GM23338 (cell line): Measurements from ENCODE around the gene GCKR. TPM values are rescaled to one million over a fixed set of nuclear protein-coding genes. Genes with fewer than 3 reads are reported as not detected.

Experiments
- ATAC-seq: fragments of 200-7000 bp; cut with Tn5 transposase; 3 replicates; pipeline ENCODE4 v1.9.1; 2020
- DNase-seq: peaks from one replicate; pipeline ENCODE4 v3.0.0-alpha.2; 2015; ENCODE audit warnings: low spot score
- H2AFZ ChIP-seq: fragments of 200-600 bp; sonication (generic); 2 replicates; pipeline ENCODE4 v1.8.0; 2016; ENCODE audit warnings: antibody characterized with exemption, mild to moderate bottlenecking, moderate library complexity
- H3F3A ChIP-seq: fragments of 200-600 bp; sonication (generic); replicated peaks from 2 replicates; pipeline ENCODE4 v1.8.0; 2017; ENCODE audit warnings: antibody characterized with exemption, mixed run types, low read depth
- H3K27ac ChIP-seq: fragments of 200-600 bp; sonication (generic); 2 replicates; pipeline ENCODE4 v1.6.1; 2016; ENCODE audit warnings: low read depth
- H3K27me3 ChIP-seq: fragments of 200-600 bp; sonication (generic); 2 replicates; pipeline ENCODE4 v1.8.0; 2016; ENCODE audit warnings: mild to moderate bottlenecking, mixed run types, moderate library complexity; ENCODE audit not compliant: insufficient read depth
- H3K36me3 ChIP-seq: fragments of 200-600 bp; sonication (generic); 2 replicates; pipeline ENCODE4 v1.8.0; 2016; ENCODE audit warnings: mild to moderate bottlenecking; ENCODE audit not compliant: insufficient read depth
- H3K4me1 ChIP-seq: fragments of 200-600 bp; sonication (generic); 2 replicates; pipeline ENCODE4 v1.8.0; 2016; ENCODE audit warnings: mild to moderate bottlenecking, moderate library complexity; ENCODE audit not compliant: insufficient read depth
- H3K4me2 ChIP-seq: fragments of 200-600 bp; sonication (generic); 2 replicates; pipeline ENCODE4 v1.7.1; 2017; ENCODE audit warnings: mixed run types
- H3K4me3 ChIP-seq: fragments of 200-600 bp; sonication (generic); 2 replicates; pipeline ENCODE4 v1.6.1; 2016; ENCODE audit warnings: mixed run types
- H3K79me2 ChIP-seq: fragments of 200-600 bp; sonication (generic); replicated peaks from 2 replicates; pipeline ENCODE4 v1.8.0; 2017; ENCODE audit warnings: mild to moderate bottlenecking; ENCODE audit not compliant: insufficient read depth
- H3K9me2 ChIP-seq: fragments of 200-600 bp; sonication (generic); 2 replicates; pipeline ENCODE4 v1.8.0; 2017; ENCODE audit not compliant: insufficient read depth
- H4K20me1 ChIP-seq: fragments of 200-600 bp; sonication (generic); replicated peaks from 2 replicates; pipeline ENCODE4 v1.8.0; 2017; ENCODE audit warnings: mild to moderate bottlenecking; ENCODE audit not compliant: insufficient read depth
- H3K27ac Mint-ChIP-seq: 2 replicates; pipeline ENCODE4 v1.8.0; 2020; ENCODE audit warnings: inconsistent platforms, mild to moderate bottlenecking, moderate library complexity, mixed read lengths
- H3K27me3 Mint-ChIP-seq: 3 replicates; pipeline ENCODE4 v1.8.0; 2022; ENCODE audit warnings: low read depth, mild to moderate bottlenecking, moderate library complexity, mixed read lengths, inconsistent platforms; ENCODE audit not compliant: insufficient read depth, poor library complexity
- H3K36me3 Mint-ChIP-seq: 3 replicates; pipeline ENCODE4 v1.8.0; 2021; ENCODE audit warnings: low read depth, mild to moderate bottlenecking, inconsistent platforms, moderate library complexity, mixed read lengths
- H3K4me1 Mint-ChIP-seq: 3 replicates; pipeline ENCODE4 v1.8.0; 2020; ENCODE audit warnings: mild to moderate bottlenecking, inconsistent platforms, mixed read lengths
- H3K4me3 Mint-ChIP-seq: 3 replicates; pipeline ENCODE4 v1.8.0; 2021; ENCODE audit warnings: moderate library complexity, mild to moderate bottlenecking, inconsistent platforms, mixed read lengths
- H3K9me3 Mint-ChIP-seq: 3 replicates; pipeline ENCODE4 v1.8.0; 2020; ENCODE audit warnings: moderate library complexity, mild to moderate bottlenecking, inconsistent platforms, mixed read lengths
- CREB1 ChIP-seq: fragments of 250-450 bp; sonication (Bioruptor Pico); IDR thresholded peaks from 2 replicates; pipeline ENCODE4 v1.5.0; 2020; ENCODE audit warnings: low read depth, mild to moderate bottlenecking, moderate library complexity
- CTCF ChIP-seq, 2 experiments: fragments of 200-600 bp in 1 of 2; sonication (generic) in 1 of 2; conservative IDR thresholded peaks; 2 replicates each; pipeline versions ENCODE4 v1.5.1 to v1.6.1; 2016 to 2017; ENCODE audit warnings: antibody characterized with exemption in 2 of 2, low read depth in 2 of 2, mild to moderate bottlenecking in 2 of 2, moderate library complexity in 1 of 2
- EZH2 ChIP-seq: fragments of 200-600 bp; sonication (generic); IDR thresholded peaks from one replicate; pipeline ENCODE4 v1.8.0; 2017; ENCODE audit warnings: antibody characterized with exemption, mild to moderate bottlenecking, low read depth; ENCODE audit not compliant: unreplicated experiment
- POLR2AphosphoS5 ChIP-seq: IDR thresholded peaks from 2 replicates; pipeline ENCODE4 v1.6.1; 2016; ENCODE audit warnings: antibody characterized with exemption, low read depth
- REST ChIP-seq: IDR thresholded peaks from one replicate; pipeline ENCODE4 v1.6.1; 2018; ENCODE audit warnings: antibody characterized with exemption; ENCODE audit not compliant: unreplicated experiment
- STAT1 ChIP-seq: IDR thresholded peaks from one replicate; pipeline ENCODE4 v1.6.1; 2016; ENCODE audit warnings: antibody characterized with exemption; ENCODE audit not compliant: unreplicated experiment
- polyA plus RNA-seq: library from polyadenylated mRNA; unstranded; fragments of >200 nt; fragmentation: Nextera tagmentation; extraction: Ambion mirVana; gene quantifications from 2 replicates; pipeline ENCODE4 v1.2.1, GENCODE V29; 2016
- total RNA-seq: library from RNA; depleted of rRNA; stranded (reverse); fragments of >200 nt; shearing (Covaris generic); gene quantifications from 2 replicates; pipeline ENCODE4 v1.2.3, GENCODE V29; 2014

Gene GCKR
- total and polyA plus RNA-seq, 2 experiments from 2014 or later: not detected

- H3K79me2 ChIP-seq: no peaks in the 10 kb centered on the region
- ATAC-seq: peak; percentile 5
- Mint-ChIP-seq H3K4me3 (peak overlapping the region; percentile 76), H3K27ac (no peak overlapping the region), H3K27me3 (peaks cover 21% of the 10 kb centered on the region), H3K36me3 (no peaks in the 10 kb centered on the region; the same call in 2 of the 3 replicates), H3K9me3 (no peaks in the 10 kb centered on the region; the same call in 2 of the 3 replicates), H3K4me1 (peaks cover 23% of the 10 kb centered on the region)
- 0 out of 2 replicates have a peak, but pooled peaks cover 15% of the 10 kb centered on the region for H3K4me1 ChIP-seq
- 0 out of 2 replicates have a peak, but pooled peaks cover 3% of the 10 kb centered on the region for H3F3A ChIP-seq
- no peaks in the 10 kb centered on the region for H3K9me2 ChIP-seq
- peak overlapping the region; percentile 98 for H3K4me2 ChIP-seq
- H4K20me1 ChIP-seq: no peaks in the 10 kb centered on the region
- H3K36me3 ChIP-seq: no peaks in the 10 kb centered on the region
- TF ChIP-seq STAT1 (no peak), CTCF (conservative IDR thresholded peaks at IDR 0.05; ENCODE audit: low read depth in 2 of 2) (0 out of 4 replicates have a peak, but pooled peaks of 1 of the 2 experiments have one; percentile 13)
- peaks cover 31% of the 10 kb centered on the region for H3K27me3 ChIP-seq
- DNase-seq: peak; percentile 55
- H2AFZ ChIP-seq: peak overlapping the region; percentile 100
- H3K27ac ChIP-seq: no peak overlapping the region
- peak overlapping the region; percentile 98 for H3K4me3 ChIP-seq
Observed at GRCh38 chr2:27494284-27494943, 2.2 kb upstream of the GCKR start.

GRCh38 chr2:27494944-27495554 is 1.6 kb upstream of the GCKR start, which contains the start of gene FNDC4:
Gene FNDC4, minus strand, starts transcription at chr2:27495200. Its CDS starts 521 bp downstream, at chr2:27494679.
- peak within 1 kb of the TSS; percentile 100 for H2AFZ ChIP-seq
- H3K27ac Mint-ChIP-seq: no peak within 1 kb of the TSS
- peaks cover 31% of the 10 kb centered on the region for H3K27me3 ChIP-seq
- ATAC-seq: peak; percentile 83
- H3K9me2 ChIP-seq: no peaks in the 10 kb centered on the region
- H3K4me3 ChIP-seq: peak within 1 kb of the TSS; percentile 98
- H3K4me3 Mint-ChIP-seq: peak within 1 kb of the TSS; percentile 92
- H3K36me3 Mint-ChIP-seq: no peaks in the 10 kb centered on the region; the same call in 2 of the 3 replicates
- no peaks in the 10 kb centered on the region for H4K20me1 ChIP-seq
- H3F3A ChIP-seq: 0 out of 2 replicates have a peak, but pooled peaks cover 3% of the 10 kb centered on the region
- no peaks in the 10 kb centered on the region for H3K36me3 ChIP-seq
- H3K4me2 ChIP-seq: peak within 1 kb of the TSS; percentile 98
- H3K27me3 Mint-ChIP-seq: peaks cover 21% of the 10 kb centered on the region
- no peak within 1 kb of the TSS for H3K27ac ChIP-seq
- DNase-seq: peak; percentile 76
- H3K4me1 ChIP-seq: 0 out of 2 replicates have a peak, but pooled peaks cover 15% of the 10 kb centered on the region
- H3K79me2 ChIP-seq: no peaks in the 10 kb centered on the region
- TF ChIP-seq POLR2AphosphoS5 (peak; percentile 55), CREB1 (CRISPR knock-in tag) (peak; percentile 45), REST (no peak), EZH2 (no peak)
- H3K9me3 Mint-ChIP-seq: no peaks in the 10 kb centered on the region
- peaks cover 20% of the 10 kb centered on the region for H3K4me1 Mint-ChIP-seq
